ENCODE measurements around the gene SPOCK1. TPM values are rescaled to one million over a fixed set of nuclear protein-coding genes. Genes with fewer than 3 reads are reported as not detected.

SPOCK1 gene
- total and polyA plus RNA-seq, 4 donors, result 0.07 to 0.18 (median 0.17) TPM; not detected in 1

GRCh38 chr5:137303509-137303908, 195.6 kb downstream of the SPOCK1 start (continued):
- TF ChIP-seq ZBTB33 (IDR thresholded peaks at IDR 0.05), result no peak
- no peak for TF ChIP-seq HNF4G (IDR thresholded peaks at IDR 0.05)
- TF ChIP-seq NR2F2 (IDR thresholded peaks at IDR 0.05), result no peak
- no peak for TF ChIP-seq TAF1 (conservative IDR thresholded peaks at IDR 0.05)

GRCh38 chr5:137300411-137301240, 198.5 kb downstream of the SPOCK1 start:
- no peak for DNase-seq (ENCODE audit: low spot score)
- no peak for TF ChIP-seq TAF1 (conservative IDR thresholded peaks at IDR 0.05)
- TF ChIP-seq ATF3 (IDR thresholded peaks at IDR 0.05), result no peak
- TF ChIP-seq JUND (IDR thresholded peaks at IDR 0.05), result no peak
- no peak for TF ChIP-seq RAD21 (IDR thresholded peaks at IDR 0.05)
- TF ChIP-seq REST (IDR thresholded peaks at IDR 0.05), result no peak
- no peak for TF ChIP-seq NR2F2 (IDR thresholded peaks at IDR 0.05)
- no peak for TF ChIP-seq MAX (IDR thresholded peaks at IDR 0.05)
- no peak for TF ChIP-seq YY1 (IDR thresholded peaks at IDR 0.05)
- TF ChIP-seq ZBTB33 (IDR thresholded peaks at IDR 0.05), result no peak
- no peak for TF ChIP-seq EGR1 (IDR thresholded peaks at IDR 0.05; ENCODE audit: low read depth in 2 of 2)
- no peak for TF ChIP-seq GABPA (IDR thresholded peaks at IDR 0.05 in 1 of 2, conservative IDR thresholded peaks at IDR 0.05 in 1 of 2)
- no peak for TF ChIP-seq FOXA2 (IDR thresholded peaks at IDR 0.05)
- TF ChIP-seq CTCF (IDR thresholded peaks at IDR 0.05; ENCODE audit: low read depth, low read length, missing input control), result no peak
- TF ChIP-seq HNF4A (conservative IDR thresholded peaks at IDR 0.05), result no peak
- no peak for TF ChIP-seq HNF4G (IDR thresholded peaks at IDR 0.05)
- Histone ChIP-seq H3K27ac (ENCODE audit: low read depth in 1 of 2, low read length in 2 of 2) (no peak overlapping the region), H3K4me3 (ENCODE audit: low read depth in 1 of 3, low read length in 3 of 3) (no peak overlapping the region), H3K4me1 (ENCODE audit: control insufficient read depth in 4 of 4, insufficient read depth in 4 of 4, low read length in 3 of 4) (peaks cover 0 to 4% (median 2%) of the 10 kb centered on the region in 4 donors), H3K9ac (ENCODE audit: low read depth in 1 of 2, low read length in 2 of 2) (no peak overlapping the region), H3K9me3 (ENCODE audit: control insufficient read depth in 4 of 4, low read length in 3 of 4) (no peaks in the 10 kb centered on the region), H3K36me3 (ENCODE audit: control insufficient read depth in 4 of 4, insufficient read depth in 3 of 4, low read depth in 1 of 4, low read length in 3 of 4) (no peaks in the 10 kb centered on the region), H3K27me3 (ENCODE audit: control insufficient read depth in 4 of 4, insufficient read depth in 4 of 4, low read length in 3 of 4) (no peaks in the 10 kb centered on the region)
- 83% methylated on average over 4 of the region's 4 CpGs for WGBS
